IMR-90 (cell line): ENCODE measurements around the gene CHST5. TPM values are rescaled to one million over a fixed set of nuclear protein-coding genes. Genes with fewer than 3 reads are reported as not detected.

ENCODE experiments used
- ATAC-seq: fragments of 200-7000 bp; cut with Tn5 transposase; 2 replicates; pipeline ENCODE4 v1.9.1; 2020; ENCODE audit warnings: low read depth, mild to moderate bottlenecking, moderate library complexity
- BruUV-seq: library from RNA; stranded (reverse); fragments of 400-500 nt; replicated peaks from 2 replicates; lab custom pipeline; 2021; lab: Mats Ljungman, UMichigan
- CTCF ChIA-PET: fragments of 300-600 bp; formaldehyde crosslinking; extraction: SDS; loops from one replicate; lab custom pipeline; 2021; ENCODE audit warnings: antibody characterized with exemption; lab: Yijun Ruan, JAX
- POLR2A ChIA-PET: fragments of 300-600 bp; sonication (Branson Sonifier 250); formaldehyde crosslinking; loops from one replicate; lab custom pipeline; 2022; ENCODE audit warnings: antibody characterized with exemption; ENCODE audit not compliant: unreplicated experiment; lab: Charles Lee
- DNase-seq: peaks from one replicate; pipeline ENCODE4 v3.0.0; 2013
- H2AFZ ChIP-seq: replicated peaks from 2 replicates; pipeline ENCODE3; 2013; ENCODE audit warnings: low read length, mild to moderate bottlenecking; ENCODE audit not compliant: poor library complexity
- H2AK5ac ChIP-seq: 2 replicates; pipeline ENCODE4 v1.6.1; 2013; ENCODE audit warnings: low read depth, low read length, inconsistent platforms
- H2AK9ac ChIP-seq: replicated peaks from 2 replicates; pipeline ENCODE3; 2013; ENCODE audit warnings: mild to moderate bottlenecking, low read depth, low read length, moderate library complexity; ENCODE audit not compliant: poor library complexity
- H2BK120ac ChIP-seq: 2 replicates; pipeline ENCODE4 v1.6.1; 2013; ENCODE audit warnings: low read depth, low read length, inconsistent platforms
- H2BK15ac ChIP-seq: 3 replicates; pipeline ENCODE4 v1.6.1; 2013; ENCODE audit warnings: low read depth, low read length, inconsistent platforms
- H2BK20ac ChIP-seq: 2 replicates; pipeline ENCODE4 v1.6.1; 2013; ENCODE audit warnings: low read depth, mild to moderate bottlenecking, inconsistent platforms, low read length, moderate library complexity
- H2BK5ac ChIP-seq: 2 replicates; pipeline ENCODE4 v1.6.1; 2013; ENCODE audit warnings: mild to moderate bottlenecking, low read depth, low read length, inconsistent platforms; ENCODE audit not compliant: poor library complexity, severe bottlenecking
- H3K14ac ChIP-seq: replicated peaks from 2 replicates; pipeline ENCODE4 v1.6.1; 2013; ENCODE audit warnings: low read depth, low read length, inconsistent platforms
- H3K18ac ChIP-seq: 2 replicates; pipeline ENCODE4 v1.6.1; 2013; ENCODE audit warnings: low read depth, low read length, control low read depth
- H3K23ac ChIP-seq: 2 replicates; pipeline ENCODE4 v1.6.1; 2013; ENCODE audit warnings: low read depth, low read length, inconsistent platforms
- H3K27ac ChIP-seq: 2 replicates; pipeline ENCODE4 v1.5.1; 2013; ENCODE audit warnings: mild to moderate bottlenecking, control low read depth, low read length; ENCODE audit not compliant: insufficient read depth
- H3K27me3 ChIP-seq: 2 replicates; pipeline ENCODE4 v1.6.1; 2013; ENCODE audit warnings: low read length; ENCODE audit not compliant: control insufficient read depth, insufficient read depth
- H3K36me3 ChIP-seq: 2 replicates; pipeline ENCODE4 v1.6.1; 2013; ENCODE audit warnings: low read length, mixed read lengths; ENCODE audit not compliant: control insufficient read depth, insufficient read depth
- H3K4ac ChIP-seq: 2 replicates; pipeline ENCODE4 v1.6.1; 2013; ENCODE audit warnings: low read depth, low read length, inconsistent platforms
- H3K4me1 ChIP-seq: 2 replicates; pipeline ENCODE4 v1.6.1; 2013; ENCODE audit warnings: low read length, mixed read lengths; ENCODE audit not compliant: control insufficient read depth, insufficient read depth
- H3K4me2 ChIP-seq: 2 replicates; pipeline ENCODE4 v1.6.1; 2013; ENCODE audit warnings: low read depth, mild to moderate bottlenecking, control low read depth, low read length, moderate library complexity
- H3K4me3 ChIP-seq: 2 replicates; pipeline ENCODE4 v1.5.1; 2013; ENCODE audit warnings: low read depth, mild to moderate bottlenecking, control low read depth, low read length, moderate library complexity; ENCODE audit not compliant: insufficient read depth
- H3K56ac ChIP-seq: 2 replicates; pipeline ENCODE4 v1.6.1; 2013; ENCODE audit warnings: low read length, inconsistent platforms; ENCODE audit not compliant: insufficient read depth; ENCODE audit errors: extremely low read depth
- H3K79me1 ChIP-seq, 2 experiments: 2 replicates each; pipeline ENCODE4 v1.6.1; 2013; ENCODE audit warnings: low read length in 2 of 2, inconsistent platforms in 1 of 2, low read depth in 1 of 2
- H3K9ac ChIP-seq: 2 replicates; pipeline ENCODE4 v1.6.1; 2013; ENCODE audit warnings: low read depth, low read length, control low read depth
- H3K9me1 ChIP-seq: 2 replicates; pipeline ENCODE4 v1.6.1; 2013; ENCODE audit warnings: low read length, inconsistent platforms; ENCODE audit not compliant: insufficient read depth
- H3K9me3 ChIP-seq: 2 replicates; pipeline ENCODE4 v1.6.1; 2013; ENCODE audit warnings: low read length; ENCODE audit not compliant: control insufficient read depth, insufficient read depth
- H4K20me1 ChIP-seq: 2 replicates; pipeline ENCODE4 v1.6.1; 2013; ENCODE audit warnings: low read length, inconsistent platforms; ENCODE audit not compliant: insufficient read depth
- H4K5ac ChIP-seq: 2 replicates; pipeline ENCODE4 v1.6.1; 2013; ENCODE audit warnings: mild to moderate bottlenecking, low read depth, low read length, control low read depth
- H4K8ac ChIP-seq, 2 experiments: 2 replicates each; pipeline ENCODE4 v1.6.1; 2013; ENCODE audit warnings: low read depth in 2 of 2, low read length in 2 of 2, control low read depth in 1 of 2, inconsistent platforms in 1 of 2
- H4K91ac ChIP-seq: 2 replicates; pipeline ENCODE4 v1.6.1; 2013; ENCODE audit warnings: low read depth, low read length, inconsistent platforms; ENCODE audit not compliant: insufficient read depth
- BHLHE40 ChIP-seq: fragments of 150-350 bp; IDR thresholded peaks from 2 replicates; pipeline ENCODE4 v1.6.1; 2016; ENCODE audit warnings: mild to moderate bottlenecking, low read depth, low read length
- CTCF ChIP-seq: conservative IDR thresholded peaks from 2 replicates; pipeline ENCODE4 v1.5.1; 2012; ENCODE audit warnings: mild to moderate bottlenecking, low read depth, low read length, improper control_type of control experiment
- FOS ChIP-seq: fragments of 150-350 bp; IDR thresholded peaks from 2 replicates; pipeline ENCODE4 v1.6.1; 2016; ENCODE audit warnings: low read depth, low read length
- NFE2L2 ChIP-seq: fragments of 150-350 bp; IDR thresholded peaks from 2 replicates; pipeline ENCODE4 v1.6.1; 2016; ENCODE audit warnings: low read depth, mild to moderate bottlenecking, low read length
- RCOR1 ChIP-seq: IDR thresholded peaks from 2 replicates; pipeline ENCODE4 v1.6.1; 2012; ENCODE audit warnings: mild to moderate bottlenecking, low read length, improper control_type of control experiment; ENCODE audit not compliant: insufficient replicate concordance
- RFX5 ChIP-seq: IDR thresholded peaks from 2 replicates; pipeline ENCODE4 v1.8.0; 2012; ENCODE audit warnings: low read depth, mild to moderate bottlenecking, low read length, moderate library complexity
- SMC3 ChIP-seq: fragments of 150-350 bp; IDR thresholded peaks from 2 replicates; pipeline ENCODE4 v1.6.1; 2016; ENCODE audit warnings: low read depth, mild to moderate bottlenecking, antibody characterized with exemption, low read length, moderate library complexity
- WGBS, 2 experiments: methylation state at CpG; one replicate each; pipeline versions ENCODE4 v1.1.5 to v1.1.7; 2013; ENCODE audit warnings: missing lambda C conversion rate in 2 of 2; ENCODE audit not compliant: insufficient read length in 1 of 2; ENCODE audit errors: extremely low coverage in 2 of 2; 5-methylcytosine and 5-hydroxymethylcytosine counted together
- dilution Hi-C: fragments of 300-500 bp; cut with HindIII; formaldehyde crosslinking; loops from one replicate; pipeline ENCODE4 v1.14.3; 2018; ENCODE audit warnings: low sequenced_read_pairs; ENCODE audit not compliant: unreplicated experiment
- in situ Hi-C: fragments of 300-500 bp; cut with MboI; formaldehyde crosslinking; loops from 3 replicates; pipeline ENCODE4 v1.14.3; 2019; ENCODE audit warnings: low sequenced_read_pairs, inconsistent platforms, mixed read lengths
- intact Hi-C: fragments of 100-400 bp; cut with micrococcal nuclease; formaldehyde crosslinking; loops from 2 replicates; pipeline ENCODE4 v1.10.0; 2022
- polyA plus RNA-seq, 3 experiments: library from polyadenylated mRNA; depleted of rRNA; stranded (reverse); fragments of >200 nt; gene quantifications; 2 replicates each; pipeline ENCODE4 v1.2.3, GENCODE V29; 2012; ENCODE audit warnings: low replicate concordance in 1 of 3
- total RNA-seq: library from RNA; depleted of rRNA; stranded (reverse); fragments of >200 nt; gene quantifications from 2 replicates; pipeline ENCODE4 v1.2.3, GENCODE V29; 2012

The CHST5 gene
- total and polyA plus RNA-seq, 2 of the 4 experiments (the other 2 are of a cell fraction): not detected

- peak overlapping the region; percentile 57; the same call in 1 of the 2 replicates for H3K4me2 ChIP-seq
- no peak overlapping the region for H2BK5ac ChIP-seq
- H3K9ac ChIP-seq: no peak overlapping the region
- no peaks in the 10 kb centered on the region for H3K79me1 ChIP-seq
- peaks cover 18% of the 10 kb centered on the region for H3K27me3 ChIP-seq
- no TSS peak for BruUV-seq
- H3K4ac ChIP-seq: no peak overlapping the region
- H3K4me3 ChIP-seq: no peak overlapping the region; the same call in 1 of the 2 replicates
- H4K91ac ChIP-seq: no peak overlapping the region
- H3K4me1 ChIP-seq: peaks cover 1% of the 10 kb centered on the region; the same call in 1 of the 2 replicates
- no peak overlapping the region for H2AK9ac ChIP-seq
- peak overlapping the region; percentile 88 for H2AFZ ChIP-seq
- POLR2A ChIA-PET: no interaction called here
- no peak overlapping the region for H3K14ac ChIP-seq
- DNase-seq (no peak), ATAC-seq (peak; percentile 23)
- H2BK20ac ChIP-seq: no peak overlapping the region
- intact Hi-C loops (no loop called here), dilution Hi-C loops (no loop called here), in situ Hi-C loops (no loop called here)
- no peaks in the 10 kb centered on the region for H3K9me1 ChIP-seq
- no peak overlapping the region for H2BK15ac ChIP-seq
- H4K8ac ChIP-seq: no peak overlapping the region
- WGBS, 2 experiments: 5% methylated on average over 16 of the region's 26 CpGs; no CpG with 5 or more reads in 1 of the 2 experiments
- no peaks in the 10 kb centered on the region for H3K9me3 ChIP-seq
- CTCF ChIA-PET: no interaction called here
- H2AK5ac ChIP-seq: no peak overlapping the region
- H3K56ac ChIP-seq: no peak overlapping the region
- no peak overlapping the region for H3K23ac ChIP-seq
- TF ChIP-seq FOS (no peak), SMC3 (no peak), RFX5 (no peak), RCOR1 (no peak), NFE2L2 (no peak), CTCF (no peak), BHLHE40 (no peak)
- H3K27ac ChIP-seq: no peak overlapping the region
- H3K18ac ChIP-seq: no peak overlapping the region
- no peaks in the 10 kb centered on the region for H4K20me1 ChIP-seq
- H3K36me3 ChIP-seq: no peaks in the 10 kb centered on the region
- no peak overlapping the region for H4K5ac ChIP-seq
- no peak overlapping the region for H2BK120ac ChIP-seq
These were observed 41.2 kb downstream of the CHST5 start for GRCh38 chr16:75494661-75495075.
